K562 (cell line): ENCODE data around the gene SLC30A1. TPM values are rescaled to one million over a fixed set of nuclear protein-coding genes. Genes with fewer than 3 reads are reported as not detected.

Experiments
- ATF7 ChIP-seq: fragments of 450-650 bp; IDR thresholded peaks from 2 replicates; pipeline ENCODE4 v1.7.1; 2014; ENCODE audit warnings: mild to moderate bottlenecking, moderate library complexity
- FOXK2 ChIP-seq, 2 experiments: fragments of 450-650 bp; IDR thresholded peaks in 1 of 2; conservative IDR thresholded peaks in 1 of 2; 2 replicates each; pipeline ENCODE4 v1.6.1; 2016; ENCODE audit warnings: low read depth in 2 of 2, mild to moderate bottlenecking in 1 of 2
- JUN ChIP-seq, 2 experiments: sonication (generic) in 1 of 2; formaldehyde crosslinking in 1 of 2; IDR thresholded peaks; 2 replicates each; pipeline versions ENCODE4 v1.6.1 to v1.8.0; 2012 to 2022; ENCODE audit warnings: borderline replicate concordance in 2 of 2, mild to moderate bottlenecking in 2 of 2, improper control_type of control experiment in 1 of 2, low read depth in 1 of 2, low read length in 1 of 2, missing genetic modification reagents in 1 of 2
- KLF13 ChIP-seq: fragments of 450-650 bp; IDR thresholded peaks from 2 replicates; pipeline ENCODE4 v1.6.1; 2016; ENCODE audit warnings: missing genetic modification characterization, low read depth, mild to moderate bottlenecking, missing compliant biosample characterization, moderate library complexity, borderline replicate concordance
- NFIC ChIP-seq: fragments of 450-650 bp; IDR thresholded peaks from 2 replicates; pipeline ENCODE4 v1.6.1; 2017; ENCODE audit warnings: mild to moderate bottlenecking, inconsistent platforms
- RFX7 ChIP-seq: fragments of 250-450 bp; sonication (Bioruptor Pico); IDR thresholded peaks from 2 replicates; pipeline ENCODE4 v1.5.1; 2021; ENCODE audit warnings: mild to moderate bottlenecking
- SIN3B ChIP-seq: fragments of 450-650 bp; IDR thresholded peaks from 2 replicates; pipeline ENCODE4 v1.6.1; 2017; ENCODE audit warnings: low read depth, mild to moderate bottlenecking, moderate library complexity
- SMAD4 ChIP-seq: fragments of 250-450 bp; sonication (Bioruptor Pico); conservative IDR thresholded peaks from 2 replicates; pipeline ENCODE4 v1.8.0; 2021; ENCODE audit warnings: inconsistent platforms, mild to moderate bottlenecking, moderate library complexity
- TAF1 ChIP-seq: IDR thresholded peaks from 2 replicates; pipeline ENCODE4 v1.6.1; 2011; ENCODE audit warnings: mild to moderate bottlenecking, low read length, moderate library complexity; ENCODE audit not compliant: insufficient read depth, control insufficient read depth, severe bottlenecking; ENCODE audit errors: extremely low read depth
- TCF3 ChIP-seq: sonication (generic); formaldehyde crosslinking; IDR thresholded peaks from 2 replicates; pipeline ENCODE4 v1.4.0; 2020; ENCODE audit warnings: mild to moderate bottlenecking, missing genetic modification reagents
- TGIF2 ChIP-seq: sonication (generic); formaldehyde crosslinking; IDR thresholded peaks from 2 replicates; pipeline ENCODE4 v1.8.1; 2022; ENCODE audit warnings: mild to moderate bottlenecking, missing genetic modification reagents, moderate library complexity
- ZNF282 ChIP-seq: sonication (generic); formaldehyde crosslinking; IDR thresholded peaks from 2 replicates; pipeline ENCODE4 v1.8.1; 2023; ENCODE audit warnings: missing genetic modification reagents
- ZNF445 ChIP-seq: fragments of 250-450 bp; sonication (Bioruptor Pico); IDR thresholded peaks from 2 replicates; pipeline ENCODE4 v1.4.0; 2020; ENCODE audit warnings: low read depth, mild to moderate bottlenecking, moderate library complexity
- ZNF766 ChIP-seq: fragments of 200-800 bp; sonication (Bioruptor generic); conservative IDR thresholded peaks from 2 replicates; pipeline ENCODE4 v1.6.1; 2016; ENCODE audit warnings: missing genetic modification characterization, missing compliant biosample characterization
- polyA plus RNA-seq, 8 experiments: library from polyadenylated mRNA; depleted of rRNA in 4 of 8; stranded (reverse) in 5 of 8; unstranded in 3 of 8; fragments of >200 nt; fragmentation: Nextera tagmentation in 2 of 8; fragmentation: Illumina TruSeq in 1 of 8; extraction: Ambion mirVana in 2 of 8; extraction: Trizol in 1 of 8; gene quantifications; 2 replicates each; pipeline versions ENCODE4 v1.2.1 to v1.2.3, GENCODE V29; 2011 to 2014; ENCODE audit warnings: inconsistent platforms in 1 of 8, missing spikeins in 1 of 8
- total RNA-seq, 7 experiments: library from RNA; depleted of rRNA in 6 of 7; stranded (reverse); fragments of >200 nt in 6 of 7; fragmentation: Illumina TruSeq in 2 of 7; extraction: Trizol in 2 of 7; gene quantifications; 2 replicates each; pipeline versions ENCODE4 v1.2.1 to v1.2.3, GENCODE V29; 2011 to 2021; ENCODE audit warnings: low replicate concordance in 1 of 7
- TF ChIP-seq, protein P1 (sequence below): fragments of 200-800 bp; sonication (Bioruptor generic); IDR thresholded peaks from 2 replicates; pipeline ENCODE4 v1.6.1; 2017; ENCODE audit warnings: missing genetic modification characterization, missing compliant biosample characterization
- TF ChIP-seq, protein P2 (sequence below), 3 experiments: IDR thresholded peaks in 2 of 3; conservative IDR thresholded peaks in 1 of 3; 2 replicates each; pipeline ENCODE4 v1.5.1; 2011 to 2012; ENCODE audit warnings: low read length in 3 of 3, mild to moderate bottlenecking in 3 of 3, control low read depth in 2 of 3, improper control_type of control experiment in 1 of 3, inconsistent platforms in 1 of 3, low read depth in 1 of 3, mixed read lengths in 1 of 3, moderate library complexity in 1 of 3; ENCODE audit not compliant: insufficient read depth in 2 of 3
- TF ChIP-seq, protein P3 (sequence below), 2 experiments: fragments of 200-800 bp in 1 of 2; sonication (Bioruptor generic) in 1 of 2; sonication (generic) in 1 of 2; formaldehyde crosslinking in 1 of 2; IDR thresholded peaks in 1 of 2; conservative IDR thresholded peaks in 1 of 2; 2 replicates each; pipeline versions ENCODE4 v1.5.0 to v1.6.1; 2016 to 2020; ENCODE audit warnings: missing compliant biosample characterization in 1 of 2, missing genetic modification characterization in 1 of 2, missing genetic modification reagents in 1 of 2
- TF ChIP-seq, protein P4 (sequence below): fragments of 250-450 bp; sonication (Bioruptor Pico); IDR thresholded peaks from 2 replicates; pipeline ENCODE4 v1.8.0; 2021; ENCODE audit warnings: borderline replicate concordance, mild to moderate bottlenecking, moderate library complexity; ENCODE audit not compliant: poor library complexity, severe bottlenecking

Gene SLC30A1
- total and polyA plus RNA-seq, 9 of the 15 experiments (the other 6 are each of a cell fraction or from before 2014, with no cell fraction given): 4.1 to 14.4 (median 6.6) TPM

DNA sequence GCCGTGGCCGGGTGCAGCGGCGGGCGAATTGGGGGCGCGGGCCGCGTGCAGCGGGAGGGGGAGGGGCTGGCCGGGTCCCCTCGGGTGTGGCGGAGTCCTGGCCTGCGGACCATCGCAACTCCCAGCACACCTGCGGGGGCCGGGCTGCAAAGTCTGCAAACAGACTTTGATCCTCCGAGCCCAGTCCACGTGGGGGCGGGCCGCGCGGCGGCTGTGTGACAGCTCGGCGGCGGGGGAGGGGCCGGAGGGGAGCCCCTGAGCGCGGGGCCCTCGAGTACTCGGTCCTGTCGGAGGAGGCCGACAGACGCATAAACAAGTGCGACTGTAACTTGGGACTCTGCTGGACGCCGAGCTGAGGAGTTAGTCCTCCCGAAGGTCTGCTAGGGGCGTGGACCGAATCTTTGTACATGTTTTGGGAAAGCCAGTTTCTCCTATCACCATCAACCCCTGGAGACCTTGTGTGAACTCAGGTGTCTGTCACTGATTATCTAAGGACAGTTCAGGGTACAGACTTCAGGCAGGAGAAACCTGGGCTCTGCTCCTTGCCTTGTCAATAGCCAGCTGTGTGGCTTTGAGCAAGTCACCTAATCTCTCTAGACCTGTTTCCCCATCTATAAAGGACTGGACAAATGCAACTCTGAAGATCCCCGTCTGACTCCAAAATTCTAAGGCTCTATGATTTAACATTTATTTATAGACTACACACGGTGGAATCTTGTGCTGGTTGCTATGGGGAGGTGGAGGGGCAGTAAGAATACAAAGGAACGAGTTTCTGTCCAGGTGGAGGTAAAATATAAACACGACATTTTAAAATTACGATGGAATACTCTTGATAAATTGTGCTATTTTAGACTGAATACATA is 710 bp upstream of the SLC30A1 start (continued):
- TF ChIP-seq ZNF445 (CRISPR knock-in tag): 0 out of 2 replicates have a peak, but pooled peaks have one; percentile 35
- TF ChIP-seq SMAD4 (CRISPR knock-in tag): no peak
- TF ChIP-seq TCF3 (CRISPR knock-in tag): peak; percentile 59
- peak; percentile 15; the same call in 1 of the 2 replicates for TF ChIP-seq JUN (IDR thresholded peaks at IDR 0.05; ENCODE audit: borderline replicate concordance, low read depth, low read length)
- TF ChIP-seq JUN (CRISPR knock-in tag; IDR thresholded peaks at IDR 0.05; ENCODE audit: borderline replicate concordance): no peak
- TF ChIP-seq, protein P1, sequence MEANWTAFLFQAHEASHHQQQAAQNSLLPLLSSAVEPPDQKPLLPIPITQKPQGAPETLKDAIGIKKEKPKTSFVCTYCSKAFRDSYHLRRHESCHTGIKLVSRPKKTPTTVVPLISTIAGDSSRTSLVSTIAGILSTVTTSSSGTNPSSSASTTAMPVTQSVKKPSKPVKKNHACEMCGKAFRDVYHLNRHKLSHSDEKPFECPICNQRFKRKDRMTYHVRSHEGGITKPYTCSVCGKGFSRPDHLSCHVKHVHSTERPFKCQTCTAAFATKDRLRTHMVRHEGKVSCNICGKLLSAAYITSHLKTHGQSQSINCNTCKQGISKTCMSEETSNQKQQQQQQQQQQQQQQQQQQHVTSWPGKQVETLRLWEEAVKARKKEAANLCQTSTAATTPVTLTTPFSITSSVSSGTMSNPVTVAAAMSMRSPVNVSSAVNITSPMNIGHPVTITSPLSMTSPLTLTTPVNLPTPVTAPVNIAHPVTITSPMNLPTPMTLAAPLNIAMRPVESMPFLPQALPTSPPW (CRISPR knock-in tag): peak; percentile 80
- TF ChIP-seq, protein P2, sequence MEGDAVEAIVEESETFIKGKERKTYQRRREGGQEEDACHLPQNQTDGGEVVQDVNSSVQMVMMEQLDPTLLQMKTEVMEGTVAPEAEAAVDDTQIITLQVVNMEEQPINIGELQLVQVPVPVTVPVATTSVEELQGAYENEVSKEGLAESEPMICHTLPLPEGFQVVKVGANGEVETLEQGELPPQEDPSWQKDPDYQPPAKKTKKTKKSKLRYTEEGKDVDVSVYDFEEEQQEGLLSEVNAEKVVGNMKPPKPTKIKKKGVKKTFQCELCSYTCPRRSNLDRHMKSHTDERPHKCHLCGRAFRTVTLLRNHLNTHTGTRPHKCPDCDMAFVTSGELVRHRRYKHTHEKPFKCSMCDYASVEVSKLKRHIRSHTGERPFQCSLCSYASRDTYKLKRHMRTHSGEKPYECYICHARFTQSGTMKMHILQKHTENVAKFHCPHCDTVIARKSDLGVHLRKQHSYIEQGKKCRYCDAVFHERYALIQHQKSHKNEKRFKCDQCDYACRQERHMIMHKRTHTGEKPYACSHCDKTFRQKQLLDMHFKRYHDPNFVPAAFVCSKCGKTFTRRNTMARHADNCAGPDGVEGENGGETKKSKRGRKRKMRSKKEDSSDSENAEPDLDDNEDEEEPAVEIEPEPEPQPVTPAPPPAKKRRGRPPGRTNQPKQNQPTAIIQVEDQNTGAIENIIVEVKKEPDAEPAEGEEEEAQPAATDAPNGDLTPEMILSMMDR (IDR thresholded peaks at IDR 0.05 in 2 of 3, conservative IDR thresholded peaks at IDR 0.05 in 1 of 3; ENCODE audit: insufficient read depth in 2 of 3, low read depth in 1 of 3, low read length in 3 of 3): peak in 1 of 3 experiments; percentile 2; a peak in 1 of 6 replicates
- peak; percentile 3; the same call in 1 of the 2 replicates for TF ChIP-seq ZNF766 (CRISPR knock-in tag)
- peak; percentile 49; the same call in 1 of the 2 replicates for TF ChIP-seq NFIC
- TF ChIP-seq SIN3B: no peak
- TF ChIP-seq RFX7 (CRISPR knock-in tag): 0 out of 2 replicates have a peak, but pooled peaks have one; percentile 3
- TF ChIP-seq, protein P3, sequence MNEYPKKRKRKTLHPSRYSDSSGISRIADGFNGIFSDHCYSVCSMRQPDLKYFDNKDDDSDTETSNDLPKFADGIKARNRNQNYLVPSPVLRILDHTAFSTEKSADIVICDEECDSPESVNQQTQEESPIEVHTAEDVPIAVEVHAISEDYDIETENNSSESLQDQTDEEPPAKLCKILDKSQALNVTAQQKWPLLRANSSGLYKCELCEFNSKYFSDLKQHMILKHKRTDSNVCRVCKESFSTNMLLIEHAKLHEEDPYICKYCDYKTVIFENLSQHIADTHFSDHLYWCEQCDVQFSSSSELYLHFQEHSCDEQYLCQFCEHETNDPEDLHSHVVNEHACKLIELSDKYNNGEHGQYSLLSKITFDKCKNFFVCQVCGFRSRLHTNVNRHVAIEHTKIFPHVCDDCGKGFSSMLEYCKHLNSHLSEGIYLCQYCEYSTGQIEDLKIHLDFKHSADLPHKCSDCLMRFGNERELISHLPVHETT (CRISPR knock-in tag; conservative IDR thresholded peaks at IDR 0.05 in 1 of 2, IDR thresholded peaks at IDR 0.05 in 1 of 2): peak in 1 of 2 experiments; percentile 81; a peak in 2 of 4 replicates
- peak; percentile 77 to 82 for TF ChIP-seq FOXK2 (conservative IDR thresholded peaks at IDR 0.05 in 1 of 2, IDR thresholded peaks at IDR 0.05 in 1 of 2; ENCODE audit: low read depth in 2 of 2)
- no peak for TF ChIP-seq ZNF282 (CRISPR knock-in tag)
- TF ChIP-seq TGIF2: peak; percentile 85; the same call in 1 of the 2 replicates
- TF ChIP-seq, protein P4, sequence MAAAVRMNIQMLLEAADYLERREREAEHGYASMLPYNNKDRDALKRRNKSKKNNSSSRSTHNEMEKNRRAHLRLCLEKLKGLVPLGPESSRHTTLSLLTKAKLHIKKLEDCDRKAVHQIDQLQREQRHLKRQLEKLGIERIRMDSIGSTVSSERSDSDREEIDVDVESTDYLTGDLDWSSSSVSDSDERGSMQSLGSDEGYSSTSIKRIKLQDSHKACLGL (CRISPR knock-in tag): peak; percentile 86
- peak; percentile 10; the same call in 1 of the 2 replicates for TF ChIP-seq ATF7
- peak; percentile 79 for TF ChIP-seq TAF1
- TF ChIP-seq KLF13: peak; percentile 54; the same call in 1 of the 2 replicates
